Large intestine (tissue), 3 donors: Measurements from ENCODE around the gene RASL10B. TPM values are rescaled to one million over a fixed set of nuclear protein-coding genes. Genes with fewer than 3 reads are reported as not detected.

Source experiments
- DNase-seq, 2 donors: peaks; one replicate each; pipeline versions ENCODE4 v3.0.0 to v3.0.0-alpha.2; 2013
- H3K27ac ChIP-seq: one replicate; pipeline ENCODE4 v1.5.1; 2013; ENCODE audit warnings: low read length
- H3K27me3 ChIP-seq: 2 replicates; pipeline ENCODE4 v1.6.1; 2013; ENCODE audit warnings: low read length; ENCODE audit not compliant: control insufficient read depth, insufficient read depth
- H3K36me3 ChIP-seq: 2 replicates; pipeline ENCODE4 v1.6.1; 2013; ENCODE audit warnings: low read length; ENCODE audit not compliant: control insufficient read depth, insufficient read depth
- H3K4me1 ChIP-seq: one replicate; pipeline ENCODE4 v1.6.1; 2013; ENCODE audit warnings: low read length; ENCODE audit not compliant: control insufficient read depth, insufficient read depth
- H3K4me3 ChIP-seq: one replicate; pipeline ENCODE4 v1.5.1; 2013; ENCODE audit warnings: low read length
- H3K9me3 ChIP-seq: one replicate; pipeline ENCODE4 v1.6.1; 2013; ENCODE audit warnings: mild to moderate bottlenecking, low read depth, low read length, moderate library complexity; ENCODE audit not compliant: control insufficient read depth
- WGBS: methylation state at CpG from one replicate; pipeline ENCODE4 v1.1.5; 2013; ENCODE audit warnings: low lambda C conversion rate; ENCODE audit not compliant: insufficient coverage; 5-methylcytosine and 5-hydroxymethylcytosine counted together
- polyA plus RNA-seq: library from polyadenylated mRNA; unstranded; fragments of 120-200 nt; gene quantifications from one replicate; pipeline ENCODE4 v1.2.1, GENCODE V29; 2013

The RASL10B gene
- polyA plus RNA-seq, 1 donor = 2.9 TPM

DNA sequence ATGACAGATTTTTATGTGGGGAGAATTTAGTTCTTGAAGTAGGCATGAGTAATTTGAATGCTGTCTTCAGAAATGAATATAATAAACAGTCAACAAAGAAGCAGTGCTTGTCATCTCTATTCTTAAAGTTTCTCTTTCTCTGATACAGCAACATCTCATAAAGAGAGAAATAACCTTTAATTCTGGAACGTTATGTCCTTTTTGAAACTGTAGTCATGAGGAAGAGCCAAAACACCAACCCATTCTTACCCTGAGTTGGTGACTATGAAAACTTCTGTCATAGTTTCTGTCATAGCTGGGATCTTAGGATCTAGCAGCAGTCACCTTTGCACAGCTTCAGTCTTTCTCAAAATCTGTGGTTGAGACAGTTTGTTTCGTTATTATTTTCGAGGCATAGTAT lies 15.3 kb upstream of the RASL10B start:
- no peak for DNase-seq

DNA sequence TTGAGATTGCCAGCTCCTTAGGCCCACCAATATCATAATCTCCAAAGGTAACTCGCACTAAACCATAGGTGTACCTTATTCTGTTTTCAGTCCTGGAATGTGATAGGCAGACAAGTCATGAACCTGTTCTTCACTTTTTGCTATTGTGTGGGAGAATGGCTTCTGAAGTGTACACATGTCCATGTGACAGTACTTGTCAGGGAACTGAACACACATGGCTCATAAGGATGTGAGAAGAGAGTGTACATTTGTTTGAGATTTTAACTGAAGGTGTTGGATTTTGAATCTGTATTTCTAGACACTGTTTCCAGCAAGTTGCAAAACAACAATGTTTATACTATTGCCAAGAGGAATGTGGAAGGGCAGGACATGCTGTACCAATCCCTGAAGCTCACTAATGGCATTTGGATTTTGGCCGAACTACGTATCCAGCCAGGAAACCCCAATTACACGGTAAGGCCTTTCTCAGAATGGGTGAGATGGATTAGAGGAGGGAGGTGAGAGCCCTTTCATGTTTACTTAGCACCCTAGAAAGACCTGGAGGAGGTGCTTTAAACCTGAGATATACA lies 14.5 kb upstream of the RASL10B start:
- Histone ChIP-seq H3K4me3 (no peak overlapping the region), H3K9me3 (no peaks in the 10 kb centered on the region), H3K27me3 (no peaks in the 10 kb centered on the region), H3K27ac (no peak overlapping the region), H3K36me3 (peaks cover 43% of the 10 kb centered on the region), H3K4me1 (peaks cover 2% of the 10 kb centered on the region)
- DNase-seq = no peak
- no CpG with 5 or more reads among the region's 4 CpGs for WGBS

More for the DNA sequence above, 15.3 kb upstream of the RASL10B start:
- Histone ChIP-seq H3K36me3 (peaks cover 40% of the 10 kb centered on the region), H3K27ac (no peak overlapping the region), H3K4me3 (no peak overlapping the region), H3K27me3 (no peaks in the 10 kb centered on the region), H3K4me1 (peaks cover 2% of the 10 kb centered on the region), H3K9me3 (no peaks in the 10 kb centered on the region)
- 100% methylated on average over 2 of the region's 3 CpGs for WGBS

DNA sequence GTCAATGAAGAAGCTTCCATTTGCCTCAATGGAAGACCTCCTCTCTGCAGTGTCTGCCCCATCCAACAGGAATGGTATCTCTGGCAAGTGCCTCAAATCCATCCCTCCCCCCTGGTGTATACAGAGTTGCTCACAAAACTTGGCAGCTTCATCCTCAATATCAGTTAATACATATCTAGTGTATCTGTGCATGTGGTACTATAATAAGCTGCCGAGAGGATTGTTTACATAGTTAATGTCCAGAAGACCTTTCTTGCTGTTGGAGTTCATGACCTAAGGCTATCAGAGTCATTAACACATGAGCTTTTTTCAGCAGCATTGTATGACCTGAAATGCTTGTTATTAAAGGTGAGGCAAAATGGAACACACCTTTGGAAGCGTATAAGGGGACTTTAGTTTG lies 14.0 kb upstream of the RASL10B start:
- H3K9me3 ChIP-seq = no peaks in the 10 kb centered on the region
- H3K4me1 ChIP-seq = peaks cover 2% of the 10 kb centered on the region
- WGBS = no CpG with 5 or more reads among the region's 2 CpGs
- DNase-seq = no peak
- H3K4me3 ChIP-seq = no peak overlapping the region
- H3K27me3 ChIP-seq = no peaks in the 10 kb centered on the region
- H3K27ac ChIP-seq = no peak overlapping the region
- peaks cover 45% of the 10 kb centered on the region for H3K36me3 ChIP-seq

DNA sequence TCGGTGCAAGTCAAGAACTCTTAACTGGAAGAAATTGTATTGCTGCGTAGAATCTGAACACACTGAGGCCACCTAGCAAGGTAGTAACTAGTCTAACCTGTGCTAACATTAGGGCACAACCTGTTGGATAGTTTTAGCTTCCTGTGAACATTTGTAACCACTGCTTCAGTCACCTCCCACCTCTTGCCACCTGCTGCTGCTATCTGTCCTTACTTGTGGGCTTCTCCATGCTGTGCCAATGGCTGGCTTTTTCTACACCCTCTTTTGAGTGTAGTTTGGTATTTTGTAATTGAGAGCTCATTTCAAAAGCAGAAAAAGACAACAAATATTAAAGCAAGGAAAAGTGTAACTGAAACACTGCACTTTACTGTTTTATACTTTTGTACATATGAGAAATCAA lies 7.7 kb upstream of the RASL10B start:
- no peak for DNase-seq
- Histone ChIP-seq H3K9me3 (no peaks in the 10 kb centered on the region), H3K27ac (no peak overlapping the region), H3K4me1 (peaks cover 27% of the 10 kb centered on the region), H3K36me3 (peaks cover 44% of the 10 kb centered on the region), H3K27me3 (no peaks in the 10 kb centered on the region), H3K4me3 (no peak overlapping the region)
- no CpG with 5 or more reads among the region's 2 CpGs for WGBS

DNA sequence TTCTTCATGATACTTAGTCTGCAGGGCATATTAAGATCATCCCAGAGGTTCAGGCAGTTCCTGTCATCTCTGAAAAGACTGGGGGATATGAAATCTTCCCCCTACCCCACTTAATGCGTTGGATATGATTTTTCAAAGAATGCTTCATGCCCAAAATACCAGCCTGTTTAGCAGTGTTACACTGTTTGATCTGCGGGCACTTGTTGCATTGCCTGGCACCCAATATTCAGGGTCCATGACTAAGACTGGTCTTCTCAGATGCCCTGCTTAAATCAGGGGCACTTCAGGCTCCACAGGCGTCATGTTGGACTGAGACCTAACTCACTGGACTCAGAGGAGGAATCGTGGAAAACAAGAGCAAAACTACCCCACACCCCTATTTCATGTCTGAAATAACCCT lies 6.4 kb upstream of the RASL10B start:
- WGBS = no CpG with 5 or more reads among the region's 4 CpGs
- peaks cover 39% of the 10 kb centered on the region for H3K36me3 ChIP-seq
- DNase-seq = no peak
- no peak overlapping the region for H3K27ac ChIP-seq
- H3K9me3 ChIP-seq = no peaks in the 10 kb centered on the region
- H3K4me1 ChIP-seq = peaks cover 27% of the 10 kb centered on the region
- no peak overlapping the region for H3K4me3 ChIP-seq
- H3K27me3 ChIP-seq = no peaks in the 10 kb centered on the region

DNA sequence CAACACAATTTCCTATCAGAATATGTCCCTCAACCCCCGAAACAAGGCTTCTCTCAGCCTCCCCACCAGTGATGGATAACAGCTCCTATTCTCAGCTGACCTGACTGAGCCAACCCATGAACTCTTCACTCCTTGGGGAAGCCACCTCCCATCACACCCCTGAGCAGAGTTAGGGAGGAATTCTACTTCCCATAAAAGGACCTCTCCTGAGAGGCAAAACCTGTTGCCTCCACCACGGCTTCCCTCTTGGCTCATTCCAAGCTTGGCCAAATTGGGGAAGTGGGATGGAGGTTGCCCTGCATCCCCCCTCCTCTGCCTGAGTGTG lies 5.7 kb upstream of the RASL10B start:
- no peaks in the 10 kb centered on the region for H3K27me3 ChIP-seq
- H3K27ac ChIP-seq = no peak overlapping the region
- peaks cover 36% of the 10 kb centered on the region for H3K36me3 ChIP-seq
- no peak overlapping the region for H3K4me3 ChIP-seq
- no CpG with 5 or more reads among the region's 2 CpGs for WGBS
- peaks cover 27% of the 10 kb centered on the region for H3K4me1 ChIP-seq
- DNase-seq = no peak
- H3K9me3 ChIP-seq = no peaks in the 10 kb centered on the region

DNA sequence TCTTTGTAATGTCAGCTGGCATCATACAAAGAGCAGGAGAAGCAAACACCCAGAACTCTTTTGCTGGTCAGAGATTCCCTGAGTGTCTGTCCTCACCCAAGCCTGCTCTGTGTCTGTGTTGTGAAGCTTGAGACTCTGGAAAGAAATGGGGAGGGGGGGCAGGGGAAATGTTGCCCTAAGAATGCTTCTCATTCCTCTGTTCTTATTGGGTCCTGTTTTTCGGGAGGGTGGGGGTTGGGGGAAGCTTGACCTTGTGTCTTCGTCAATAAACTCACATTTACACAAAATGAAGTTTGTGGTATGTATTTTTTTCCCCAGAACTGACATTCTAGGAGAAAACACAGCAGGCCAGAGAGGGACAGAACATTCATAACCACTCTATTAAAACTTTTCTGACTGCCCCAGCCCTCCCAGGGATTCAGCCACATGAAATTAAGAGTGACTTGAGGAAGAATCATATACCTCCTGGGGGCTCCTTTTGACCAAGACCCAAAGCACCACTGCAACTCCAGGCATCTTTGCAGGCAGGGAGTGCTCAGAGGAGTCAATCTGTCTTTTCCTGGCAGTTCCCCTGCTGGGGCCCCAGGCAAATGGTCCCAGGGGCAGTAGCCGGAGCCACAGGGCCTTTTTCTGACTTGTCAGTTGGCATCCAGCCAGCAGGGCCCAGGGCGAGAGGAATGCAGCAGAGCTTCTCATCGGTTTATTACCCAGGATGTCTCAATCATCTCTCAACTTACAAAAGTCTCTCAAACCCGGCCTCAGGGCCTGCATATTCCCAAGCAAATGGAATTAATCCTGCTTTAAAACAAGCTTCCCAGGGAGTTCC lies 5.1 kb upstream of the RASL10B start:
- peak overlapping the region; percentile 64 for H3K27ac ChIP-seq
- peak; percentile 92 to 93 for DNase-seq
- no CpG with 5 or more reads among the region's 6 CpGs for WGBS

DNA sequence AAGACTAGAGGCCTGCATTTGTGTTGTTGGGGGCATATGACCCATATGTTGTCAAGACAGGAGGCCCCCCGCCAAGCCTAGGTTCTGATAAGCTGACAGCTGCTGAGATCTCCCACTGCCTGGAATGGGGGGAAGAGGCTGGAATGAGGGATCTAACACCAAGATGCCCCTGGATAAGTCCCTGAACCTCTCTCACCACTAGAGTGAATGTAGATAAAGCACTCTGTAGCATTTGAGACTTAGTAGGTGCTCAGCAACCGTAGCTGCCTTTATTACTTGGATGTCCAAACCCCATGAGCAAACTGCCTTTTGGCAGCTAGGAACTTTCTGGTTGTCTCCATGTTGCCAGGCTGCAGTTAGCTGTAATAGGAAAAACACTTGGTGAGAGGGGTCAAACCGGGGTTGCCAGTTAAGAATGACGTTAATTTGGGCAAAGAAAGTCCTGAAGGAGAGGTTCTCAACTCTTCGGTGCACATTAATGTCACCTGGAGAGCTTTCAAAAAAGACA lies 4.4 kb upstream of the RASL10B start:
- peaks cover 31% of the 10 kb centered on the region for H3K4me1 ChIP-seq
- H3K4me3 ChIP-seq = no peak overlapping the region
- H3K36me3 ChIP-seq = peaks cover 30% of the 10 kb centered on the region
- no peaks in the 10 kb centered on the region for H3K27me3 ChIP-seq
- H3K9me3 ChIP-seq = no peaks in the 10 kb centered on the region
- H3K27ac ChIP-seq = peak overlapping the region; percentile 64
- DNase-seq = no peak
- WGBS = no CpG with 5 or more reads among the region's 5 CpGs

More for the DNA sequence above, 5.1 kb upstream of the RASL10B start:
- Histone ChIP-seq H3K4me1 (peaks cover 31% of the 10 kb centered on the region), H3K36me3 (peaks cover 33% of the 10 kb centered on the region), H3K9me3 (no peaks in the 10 kb centered on the region), H3K27me3 (no peaks in the 10 kb centered on the region), H3K4me3 (no peak overlapping the region)

DNA sequence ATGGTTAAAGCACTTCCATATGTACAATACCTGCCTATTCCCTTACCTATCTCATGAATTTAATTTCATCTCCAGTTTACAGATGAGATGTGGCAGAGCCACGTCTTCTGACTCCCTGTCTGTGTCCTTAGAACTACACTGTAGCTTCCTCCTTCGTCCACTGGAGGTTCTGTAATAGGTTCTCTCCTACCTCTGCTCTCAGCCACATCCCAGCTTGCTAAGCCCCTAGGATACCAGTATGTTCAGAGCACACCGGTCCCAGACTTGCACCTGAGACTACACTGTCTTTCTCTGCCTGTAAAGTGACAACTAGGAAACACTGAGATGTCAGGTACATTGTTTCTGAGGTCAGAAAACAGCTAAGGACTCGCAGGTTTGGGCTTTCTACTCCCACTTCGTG lies 3.8 kb upstream of the RASL10B start:
- no peak for DNase-seq
- H3K4me3 ChIP-seq = no peak overlapping the region
- H3K27ac ChIP-seq = no peak overlapping the region
- peaks cover 31% of the 10 kb centered on the region for H3K4me1 ChIP-seq
- 67% methylated on average over 1 of the region's 5 CpGs for WGBS
- no peaks in the 10 kb centered on the region for H3K9me3 ChIP-seq
- no peaks in the 10 kb centered on the region for H3K27me3 ChIP-seq
- H3K36me3 ChIP-seq = peaks cover 28% of the 10 kb centered on the region

DNA sequence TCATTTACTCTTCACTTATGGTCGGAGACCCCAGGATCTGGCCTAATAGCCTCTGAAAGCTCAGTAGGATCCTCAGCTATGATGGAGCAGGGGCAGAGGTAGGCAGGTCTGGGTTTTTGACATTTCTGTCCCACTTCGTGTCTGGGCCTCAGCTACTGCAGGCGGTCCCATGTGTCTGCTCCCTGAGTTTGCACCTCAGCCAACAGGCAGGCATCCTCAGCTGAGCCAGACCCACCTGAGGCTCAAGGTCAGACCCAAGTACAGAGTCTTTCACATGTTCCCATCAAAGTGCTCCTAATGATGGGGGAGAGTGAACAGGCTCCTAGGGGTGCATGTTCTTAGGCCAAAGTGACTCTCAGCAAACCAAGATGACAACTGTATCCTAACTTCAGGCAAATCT lies 2.9 kb upstream of the RASL10B start:
- Histone ChIP-seq H3K4me3 (no peak overlapping the region), H3K4me1 (peaks cover 31% of the 10 kb centered on the region), H3K27me3 (no peaks in the 10 kb centered on the region), H3K27ac (no peak overlapping the region), H3K9me3 (no peaks in the 10 kb centered on the region), H3K36me3 (peaks cover 22% of the 10 kb centered on the region)
- no peak for DNase-seq
- WGBS = no CpG with 5 or more reads among the region's 3 CpGs
